Measurements from ENCODE around the gene ESCO1. TPM values are rescaled to one million over a fixed set of nuclear protein-coding genes. Genes with fewer than 3 reads are reported as not detected.

ESCO1 gene
- total RNA-seq, 4 donors from 2014 or later: 22.1 to 41.3 (median 34.4) TPM

DNA sequence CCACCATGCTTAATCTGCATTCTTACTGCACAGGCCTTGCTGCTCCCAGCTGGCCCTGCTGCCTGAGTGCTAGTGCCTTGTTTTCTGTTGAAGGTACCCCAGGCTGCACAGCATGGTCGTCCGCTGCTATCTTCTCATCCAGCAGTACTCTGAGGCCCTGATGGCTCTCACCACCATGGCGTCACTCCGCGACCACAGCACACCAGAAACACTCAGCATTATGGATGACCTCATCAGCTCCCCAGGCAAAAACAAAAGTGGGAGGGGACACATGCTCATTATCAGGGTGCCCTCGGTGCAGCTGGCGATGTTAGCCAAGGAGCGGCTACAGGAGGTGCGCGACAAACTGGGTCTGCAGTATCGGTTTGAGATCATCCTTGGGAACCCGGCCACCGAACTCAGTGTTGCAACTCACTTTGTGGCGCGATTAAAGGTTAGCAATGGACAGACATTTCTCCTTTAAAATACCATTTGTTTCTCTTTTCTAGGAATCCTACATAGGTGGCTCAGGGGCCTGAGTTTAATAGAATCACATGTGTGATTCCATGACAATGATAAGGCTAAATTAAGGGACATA, 110.5 kb downstream of the ESCO1 start:
- DNase-seq: no peak
- Histone ChIP-seq H3K36me3 (no peaks in the 10 kb centered on the region), H3K4me3 (no peak overlapping the region), H3K4me1 (no peaks in the 10 kb centered on the region), H3K27me3 (no peaks in the 10 kb centered on the region), H3K27ac (no peak overlapping the region), H3K9me3 (no peaks in the 10 kb centered on the region)
- TF ChIP-seq POLR2A (IDR thresholded peaks at IDR 0.05): no peak
- no peak for TF ChIP-seq CTCF (IDR thresholded peaks at IDR 0.05)

GRCh38 chr18:21489119-21489750, 111.3 kb downstream of the ESCO1 start:
- Histone ChIP-seq H3K27me3 (no peaks in the 10 kb centered on the region), H3K9me3 (no peaks in the 10 kb centered on the region), H3K27ac (no peak overlapping the region), H3K36me3 (no peaks in the 10 kb centered on the region), H3K4me3 (no peak overlapping the region), H3K4me1 (no peaks in the 10 kb centered on the region)
- TF ChIP-seq POLR2A (IDR thresholded peaks at IDR 0.05): no peak
- peak in 5 of 6 experiments; percentile 33 to 66 (median 61) for TF ChIP-seq CTCF (IDR thresholded peaks at IDR 0.05)
- peak in 1 of 3 donors; percentile 59 for DNase-seq

GRCh38 chr18:21486905-21487437, 113.5 kb downstream of the ESCO1 start:
- TF ChIP-seq POLR2A (IDR thresholded peaks at IDR 0.05): no peak
- TF ChIP-seq CTCF (IDR thresholded peaks at IDR 0.05): no peak
- no peaks in the 10 kb centered on the region for H3K9me3 ChIP-seq
- no peak overlapping the region for H3K4me3 ChIP-seq
- no peak for DNase-seq
- H3K27me3 ChIP-seq: no peaks in the 10 kb centered on the region
- no peak overlapping the region for H3K27ac ChIP-seq
- H3K4me1 ChIP-seq: no peaks in the 10 kb centered on the region
- H3K36me3 ChIP-seq: no peaks in the 10 kb centered on the region

- Histone ChIP-seq H3K36me3 (no peaks in the 10 kb centered on the region), H3K27ac (no peak overlapping the region), H3K27me3 (no peaks in the 10 kb centered on the region), H3K4me1 (no peaks in the 10 kb centered on the region), H3K9me3 (no peaks in the 10 kb centered on the region), H3K4me3 (no peak overlapping the region)
- TF ChIP-seq POLR2A (IDR thresholded peaks at IDR 0.05) (no peak), CTCF (IDR thresholded peaks at IDR 0.05) (no peak)
- DNase-seq: no peak
These were observed 115.5 kb downstream of the ESCO1 start for GRCh38 chr18:21484851-21485636.

- Histone ChIP-seq H3K4me1 (no peaks in the 10 kb centered on the region), H3K4me3 (no peak overlapping the region), H3K27me3 (no peaks in the 10 kb centered on the region), H3K9me3 (no peaks in the 10 kb centered on the region), H3K27ac (no peak overlapping the region), H3K36me3 (no peaks in the 10 kb centered on the region)
- DNase-seq: no peak
- no peak for TF ChIP-seq CTCF (IDR thresholded peaks at IDR 0.05)
- no peak for TF ChIP-seq POLR2A (IDR thresholded peaks at IDR 0.05)
These were observed 117.5 kb downstream of the ESCO1 start for GRCh38 chr18:21483051-21483450.

Measured in Peyer's patch (tissue), 4 donors.